Glutamatergic neuron (in vitro differentiated cells): ENCODE data around the gene KLF17. TPM values are rescaled to one million over a fixed set of nuclear protein-coding genes. Genes with fewer than 3 reads are reported as not detected.
"Not testable (repeated sequence)": the region's sequence is repeated elsewhere in the genome, so short reads cannot be mapped to it uniquely, and the experiment has no call there.

Experiments
- DNase-seq: peaks from one replicate; pipeline ENCODE4 v3.0.0; 2022
- H3K27ac Mint-ChIP-seq: one replicate; pipeline ENCODE4 v1.8.0; 2020; ENCODE audit warnings: mild to moderate bottlenecking, mixed read lengths, inconsistent platforms; ENCODE audit not compliant: unreplicated experiment
- H3K27me3 Mint-ChIP-seq: one replicate; pipeline ENCODE4 v1.8.0; 2020; ENCODE audit warnings: mild to moderate bottlenecking, moderate library complexity, mixed read lengths, inconsistent platforms; ENCODE audit not compliant: unreplicated experiment
- H3K36me3 Mint-ChIP-seq: one replicate; pipeline ENCODE4 v1.8.0; 2020; ENCODE audit warnings: mild to moderate bottlenecking, mixed read lengths, inconsistent platforms; ENCODE audit not compliant: unreplicated experiment
- H3K4me1 Mint-ChIP-seq: one replicate; pipeline ENCODE4 v1.8.0; 2020; ENCODE audit warnings: mild to moderate bottlenecking, low read depth, mixed read lengths, inconsistent platforms; ENCODE audit not compliant: unreplicated experiment
- H3K4me3 Mint-ChIP-seq: one replicate; pipeline ENCODE4 v1.8.0; 2020; ENCODE audit warnings: mild to moderate bottlenecking, mixed read lengths, inconsistent platforms; ENCODE audit not compliant: unreplicated experiment
- H3K9me3 Mint-ChIP-seq: one replicate; pipeline ENCODE4 v1.8.0; 2020; ENCODE audit warnings: mild to moderate bottlenecking, moderate library complexity, mixed read lengths, inconsistent platforms; ENCODE audit not compliant: unreplicated experiment
- total RNA-seq: library from RNA; stranded (reverse); fragmentation: NEBNext Ultra II Directional; extraction: Animal tissue kit (Norgen Biotek cat#: 25700); gene quantifications from one replicate; pipeline ENCODE4 v1.2.1, GENCODE V29; 2021; ENCODE audit not compliant: unreplicated experiment
- TF ChIP-seq, protein P1 (sequence below): fragments of 200-600 bp; sonication (generic); IDR thresholded peaks from one replicate; pipeline ENCODE4 v1.5.0; 2021; ENCODE audit not compliant: partially characterized antibody, unreplicated experiment

KLF17 gene
- total RNA-seq, 1 donor from 2014 or later = 10.9 TPM

GRCh38 chr1:44138239-44138638, 19.6 kb downstream of the KLF17 start:
- Mint-ChIP-seq H3K4me3 (no peak overlapping the region), H3K4me1 (no peaks in the 10 kb centered on the region), H3K27me3 (no peaks in the 10 kb centered on the region), H3K9me3 (peaks cover 4% of the 10 kb centered on the region), H3K27ac (no peak overlapping the region), H3K36me3 (no peaks in the 10 kb centered on the region)
- DNase-seq = no peak
- TF ChIP-seq, protein P1, sequence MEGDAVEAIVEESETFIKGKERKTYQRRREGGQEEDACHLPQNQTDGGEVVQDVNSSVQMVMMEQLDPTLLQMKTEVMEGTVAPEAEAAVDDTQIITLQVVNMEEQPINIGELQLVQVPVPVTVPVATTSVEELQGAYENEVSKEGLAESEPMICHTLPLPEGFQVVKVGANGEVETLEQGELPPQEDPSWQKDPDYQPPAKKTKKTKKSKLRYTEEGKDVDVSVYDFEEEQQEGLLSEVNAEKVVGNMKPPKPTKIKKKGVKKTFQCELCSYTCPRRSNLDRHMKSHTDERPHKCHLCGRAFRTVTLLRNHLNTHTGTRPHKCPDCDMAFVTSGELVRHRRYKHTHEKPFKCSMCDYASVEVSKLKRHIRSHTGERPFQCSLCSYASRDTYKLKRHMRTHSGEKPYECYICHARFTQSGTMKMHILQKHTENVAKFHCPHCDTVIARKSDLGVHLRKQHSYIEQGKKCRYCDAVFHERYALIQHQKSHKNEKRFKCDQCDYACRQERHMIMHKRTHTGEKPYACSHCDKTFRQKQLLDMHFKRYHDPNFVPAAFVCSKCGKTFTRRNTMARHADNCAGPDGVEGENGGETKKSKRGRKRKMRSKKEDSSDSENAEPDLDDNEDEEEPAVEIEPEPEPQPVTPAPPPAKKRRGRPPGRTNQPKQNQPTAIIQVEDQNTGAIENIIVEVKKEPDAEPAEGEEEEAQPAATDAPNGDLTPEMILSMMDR = no peak

DNA sequence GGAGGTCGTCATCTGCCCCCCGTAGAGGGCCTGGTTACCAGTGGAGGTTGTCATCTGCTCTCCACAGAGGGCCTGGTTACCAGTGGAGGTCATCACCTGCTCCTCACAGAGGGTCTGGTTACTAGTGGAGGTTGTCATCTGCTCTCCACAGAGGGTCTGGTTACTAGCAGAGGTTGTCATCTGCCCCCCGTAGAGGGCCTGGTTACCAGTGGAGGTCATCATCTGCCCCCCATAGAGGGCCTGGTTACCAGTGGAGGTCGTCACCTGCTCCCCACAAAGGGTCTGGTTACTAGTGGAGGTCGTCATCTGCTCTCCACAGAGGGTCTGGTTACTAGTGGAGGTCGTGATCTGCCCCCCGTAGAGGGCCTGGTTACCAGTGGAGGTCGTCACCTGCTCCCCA, 20.9 kb downstream of the KLF17 start:
- DNase-seq, H3K9me3 Mint-ChIP-seq, H3K27me3 Mint-ChIP-seq, H3K4me1 Mint-ChIP-seq, H3K36me3 Mint-ChIP-seq, H3K27ac Mint-ChIP-seq, H3K4me3 Mint-ChIP-seq: not testable (repeated sequence)

DNA sequence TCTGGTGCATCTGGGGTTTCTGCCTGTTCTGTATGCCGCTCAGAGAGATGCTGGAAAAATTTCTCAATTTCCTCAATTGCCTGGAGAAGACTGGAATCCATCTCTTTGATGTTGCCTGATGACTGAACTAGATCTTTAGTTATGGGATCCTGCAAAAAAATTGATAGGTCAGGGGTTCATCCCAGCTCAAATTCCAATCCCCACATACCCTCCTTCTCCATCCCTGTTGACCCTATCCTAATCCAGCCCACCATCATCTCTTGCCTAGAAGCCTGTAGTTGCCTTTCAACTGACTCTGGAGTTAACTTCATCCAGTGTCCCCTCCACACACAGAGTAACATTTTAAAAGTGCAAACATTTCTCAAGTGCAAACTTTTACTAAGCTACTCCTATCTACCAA, 22.9 kb downstream of the KLF17 start, which contains the start of gene KLF18:
Gene KLF18 (minus strand): TSS at position 101 of the 400 bp plus-strand sequence. CDS start 0 bp downstream, at position 101.
- Mint-ChIP-seq H3K4me1 (no peaks in the 10 kb centered on the region), H3K9me3 (peaks cover 5% of the 10 kb centered on the region), H3K36me3 (peaks cover 4% of the 10 kb centered on the region), H3K27me3 (no peaks in the 10 kb centered on the region), H3K27ac (no peak within 1 kb of the TSS), H3K4me3 (no peak within 1 kb of the TSS)
- TF ChIP-seq, protein P1 = no peak
- no peak for DNase-seq

GRCh38 chr1:44144962-44145756, 26.5 kb downstream of the KLF17 start:
- no peaks in the 10 kb centered on the region for H3K4me1 Mint-ChIP-seq
- TF ChIP-seq, protein P1 = no peak
- no peak for DNase-seq
- H3K4me3 Mint-ChIP-seq = no peak overlapping the region
- no peaks in the 10 kb centered on the region for H3K27me3 Mint-ChIP-seq
- peaks cover 8% of the 10 kb centered on the region for H3K9me3 Mint-ChIP-seq
- H3K36me3 Mint-ChIP-seq = peaks cover 4% of the 10 kb centered on the region
- no peak overlapping the region for H3K27ac Mint-ChIP-seq

GRCh38 chr1:44146536-44147361, 28.1 kb downstream of the KLF17 start:
- Mint-ChIP-seq H3K9me3 (peaks cover 4% of the 10 kb centered on the region), H3K4me1 (no peaks in the 10 kb centered on the region), H3K4me3 (no peak overlapping the region), H3K27ac (no peak overlapping the region), H3K36me3 (peaks cover 4% of the 10 kb centered on the region), H3K27me3 (no peaks in the 10 kb centered on the region)
- TF ChIP-seq, protein P1 = no peak
- DNase-seq = no peak
